ENCODE measurements around the gene AADAT.
"Not testable (repeated sequence)": the region's sequence is repeated elsewhere in the genome, so short reads cannot be mapped to it uniquely, and the experiment has no call there.

The AADAT gene

DNA sequence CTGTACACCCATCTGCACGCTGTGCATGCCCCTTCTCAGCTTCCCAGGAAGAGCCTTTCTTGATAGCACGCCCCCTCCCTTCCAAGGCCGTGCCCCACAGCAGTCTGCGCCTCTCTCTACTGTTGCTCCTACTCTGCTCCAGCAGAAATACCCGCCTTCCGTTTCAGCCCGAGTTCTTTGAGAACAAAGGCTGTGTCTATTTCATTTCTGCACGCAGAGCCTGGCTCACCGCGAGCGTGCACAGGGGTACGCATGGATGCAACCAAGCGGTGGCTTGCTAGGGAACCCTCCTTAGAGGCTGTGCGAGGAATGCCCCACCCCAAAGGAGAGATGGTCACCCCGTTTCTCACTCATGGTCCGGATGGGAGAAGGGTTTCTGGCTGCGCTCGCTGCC is 485 bp downstream of the AADAT start:
- DNase-seq, result peak; percentile 49

DNA sequence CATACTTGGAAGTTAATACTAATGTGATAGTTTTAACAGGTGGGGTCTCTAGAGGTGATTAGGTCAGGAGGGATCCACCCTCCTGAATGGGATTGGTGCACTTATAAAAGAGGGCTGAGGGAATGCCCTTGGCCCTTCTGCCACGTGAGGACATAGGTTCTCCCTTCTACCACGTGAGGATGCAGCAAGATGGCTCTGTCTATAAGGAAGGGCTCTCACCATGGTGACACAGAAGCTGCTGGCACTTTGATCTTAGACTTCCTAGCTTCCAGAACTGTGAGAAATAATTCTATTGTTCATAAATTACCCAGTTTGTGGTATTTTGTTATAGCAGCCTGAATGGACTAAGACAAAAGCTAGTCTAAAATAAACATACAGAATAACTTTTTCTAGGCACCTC is 1.0 kb downstream of the AADAT start:
- no peak for DNase-seq

DNA sequence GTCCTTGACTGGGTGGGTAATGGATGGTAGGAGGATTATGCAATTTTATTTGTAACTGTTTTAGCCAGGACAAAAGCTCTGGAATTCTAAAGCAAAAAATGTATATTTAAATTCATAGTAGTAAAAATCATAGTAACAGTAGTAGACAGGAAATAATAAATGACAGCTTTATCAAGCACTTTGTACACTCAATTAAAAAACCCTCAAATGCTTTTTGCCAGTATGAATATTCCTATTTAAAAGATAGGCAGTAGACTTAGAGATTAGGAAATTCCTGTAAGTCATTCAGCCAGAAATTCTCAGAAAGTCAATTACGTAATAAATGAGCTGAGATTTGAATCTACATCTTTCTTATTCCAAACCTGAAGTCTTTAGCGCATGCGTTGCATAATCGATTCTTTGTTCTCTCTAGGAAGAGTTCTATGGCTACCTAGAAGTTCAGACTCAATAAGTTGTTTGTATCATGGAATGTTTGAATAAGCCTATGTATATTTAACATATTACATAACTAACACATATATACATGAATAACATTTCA is 2.5 kb downstream of the AADAT start:
- no peak for DNase-seq

DNA sequence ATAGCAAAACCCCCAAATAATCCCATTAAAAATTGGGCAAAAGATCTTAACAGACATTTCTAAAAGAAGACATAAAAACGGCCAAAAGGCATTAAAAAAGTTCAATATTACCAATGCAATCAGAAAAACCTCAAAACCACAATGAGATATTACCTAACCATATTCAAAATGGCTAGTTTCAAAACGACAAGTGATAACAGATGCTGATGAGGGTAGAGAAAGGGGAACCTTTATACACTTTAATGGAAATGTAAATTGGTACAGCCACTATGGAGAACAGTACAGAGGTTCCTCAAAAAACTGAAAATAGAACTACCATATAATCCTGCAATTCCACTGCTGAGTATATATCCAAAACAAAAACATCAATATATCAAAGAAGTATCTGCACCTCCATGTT is 6.2 kb downstream of the AADAT start:
- no peak for DNase-seq

DNA sequence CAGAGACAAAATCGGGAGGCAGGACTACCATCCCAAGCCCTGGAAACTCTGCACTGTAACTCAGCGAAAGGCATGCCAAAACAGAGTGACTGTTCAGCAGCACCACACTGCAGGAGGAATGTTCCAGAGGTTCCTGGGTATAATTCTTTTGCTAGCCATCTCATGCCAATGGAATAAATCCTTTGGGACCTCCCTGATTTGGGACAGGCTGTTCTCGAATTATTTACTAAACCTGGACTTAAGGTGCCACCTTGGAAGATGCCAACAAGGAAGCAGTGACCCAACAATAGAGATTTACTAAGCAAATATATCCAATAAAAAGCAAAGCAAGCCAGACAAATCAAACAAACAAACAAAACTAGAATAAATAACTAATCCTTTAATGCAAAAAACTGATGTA is 9.3 kb downstream of the AADAT start:
- no peak for DNase-seq

DNA sequence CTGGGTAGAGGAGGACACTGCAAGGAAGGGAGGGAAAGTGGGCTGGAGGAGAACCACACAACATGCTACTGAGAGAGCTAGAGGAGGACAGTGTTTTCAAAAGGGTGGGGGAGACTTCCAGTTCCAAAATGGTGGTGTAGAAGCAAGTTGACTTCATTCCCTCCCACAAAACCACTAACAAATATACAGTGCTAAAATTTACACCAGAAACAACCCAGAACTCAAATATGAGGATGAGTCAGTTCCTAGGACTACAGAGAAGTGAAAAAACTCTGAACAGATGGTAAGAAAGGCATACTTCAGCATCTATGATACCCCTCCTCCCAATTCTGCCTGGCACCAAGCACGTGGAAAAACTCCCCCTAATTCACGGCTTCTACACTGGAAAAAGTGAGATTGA is 9.8 kb downstream of the AADAT start:
- no peak for DNase-seq

DNA sequence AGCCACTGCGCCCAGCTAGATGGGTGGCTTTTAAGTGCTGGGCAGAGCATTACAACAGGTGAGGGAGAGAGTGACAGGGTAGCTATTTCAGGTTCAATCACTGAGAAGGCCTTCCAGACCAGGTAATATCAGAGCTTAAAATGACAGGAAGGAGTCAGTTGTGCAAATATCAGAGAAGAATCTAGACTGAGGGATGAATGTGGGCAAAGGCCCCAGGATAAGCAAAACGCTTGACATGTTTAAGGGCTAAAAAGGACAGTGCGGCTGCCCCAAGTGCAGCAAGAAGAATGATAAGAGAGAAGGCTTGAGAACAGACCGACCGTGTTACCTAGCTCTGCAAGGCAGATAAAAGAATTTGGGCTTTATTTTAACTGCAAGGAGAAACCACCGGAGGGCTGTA is 18.6 kb downstream of the AADAT start:
- DNase-seq, result no peak

DNA sequence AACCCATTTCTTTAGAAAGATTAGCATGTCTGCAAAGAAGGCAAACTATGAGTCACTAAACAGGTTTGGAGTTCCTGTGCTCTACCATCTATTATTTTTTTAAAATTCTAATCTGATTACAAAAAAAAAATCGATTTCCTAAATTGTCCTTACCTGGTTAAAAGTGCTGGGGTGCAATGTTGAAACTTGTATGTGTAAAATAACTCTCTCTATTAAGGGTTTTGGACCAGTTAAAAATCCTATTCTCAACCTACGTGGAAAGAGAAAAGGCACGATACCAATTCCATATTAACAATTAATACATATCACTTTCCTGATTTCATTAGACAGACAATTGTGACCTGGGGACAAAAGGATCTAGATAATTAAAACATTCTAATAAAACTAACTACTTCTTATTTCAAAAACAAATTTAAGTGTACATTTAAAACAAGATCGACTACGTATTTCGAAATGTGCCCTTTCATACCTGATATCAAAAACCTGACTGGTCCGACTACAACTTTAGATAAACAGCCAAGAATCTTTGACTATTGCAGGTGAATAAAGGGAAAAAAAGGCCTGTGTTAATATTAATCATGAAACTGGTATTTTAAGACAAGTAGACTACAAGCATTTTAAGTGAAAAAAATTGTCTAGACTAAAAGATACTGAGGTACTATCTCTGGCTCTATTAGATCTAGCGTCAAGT is 21.2 kb downstream of the AADAT start:
- no peak for DNase-seq

DNA sequence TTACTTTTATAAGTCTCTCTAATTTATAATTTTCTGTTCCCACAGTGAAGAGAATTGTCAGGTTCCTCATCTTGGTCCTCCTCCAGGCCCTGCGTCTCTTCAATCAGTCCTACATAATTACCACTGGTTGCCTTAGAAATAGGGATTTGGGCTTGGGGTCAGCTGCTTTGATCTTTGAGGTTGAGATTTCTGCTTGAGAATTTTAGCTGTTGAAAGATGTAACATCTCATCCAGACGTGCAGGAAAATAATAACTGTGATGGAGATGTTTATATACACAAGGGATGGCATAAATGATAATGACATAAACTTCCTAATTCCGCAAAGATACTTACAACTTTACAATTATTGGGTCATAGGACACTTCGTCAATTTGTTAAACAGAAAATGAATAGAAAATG is 30.3 kb downstream of the AADAT start:
- DNase-seq, result no peak

DNA sequence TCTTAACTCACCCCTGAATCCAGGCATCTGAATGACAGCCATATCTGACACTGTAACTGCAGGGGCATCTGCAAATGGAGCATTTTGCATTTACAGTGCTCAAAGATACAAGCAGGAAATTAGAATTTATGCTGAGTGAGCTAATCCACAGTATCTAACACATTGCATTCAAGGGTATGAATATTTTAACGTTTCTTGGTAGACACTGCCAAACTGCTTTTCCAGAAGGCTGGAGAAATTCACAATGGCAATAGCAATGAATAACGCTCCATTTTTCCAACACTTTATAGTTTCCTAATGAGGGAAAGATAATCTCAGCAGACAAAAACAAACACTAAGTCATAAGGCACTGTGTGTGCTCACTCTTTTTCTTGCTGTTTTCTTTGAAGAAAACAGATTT is 30.9 kb downstream of the AADAT start:
- no peak for DNase-seq

DNA sequence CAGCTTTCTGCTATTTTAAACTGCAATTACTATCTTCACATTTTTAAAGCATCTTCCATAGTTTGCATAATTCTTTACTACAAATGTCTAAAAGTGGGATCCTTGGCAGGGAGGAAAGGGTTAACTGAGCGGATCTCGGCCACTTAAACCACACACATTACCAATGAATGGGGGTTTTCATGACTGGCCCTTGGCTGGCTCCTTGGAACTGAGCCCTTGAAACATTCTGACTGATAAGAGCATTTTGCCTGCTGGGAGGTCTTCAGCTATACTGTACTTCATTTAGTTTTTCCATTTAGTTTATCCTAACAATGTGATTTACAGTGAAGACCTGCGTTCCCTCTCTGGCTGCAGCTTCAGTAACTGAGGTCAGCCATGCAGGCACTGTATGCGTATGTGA is 31.9 kb downstream of the AADAT start:
- DNase-seq, result no peak

DNA sequence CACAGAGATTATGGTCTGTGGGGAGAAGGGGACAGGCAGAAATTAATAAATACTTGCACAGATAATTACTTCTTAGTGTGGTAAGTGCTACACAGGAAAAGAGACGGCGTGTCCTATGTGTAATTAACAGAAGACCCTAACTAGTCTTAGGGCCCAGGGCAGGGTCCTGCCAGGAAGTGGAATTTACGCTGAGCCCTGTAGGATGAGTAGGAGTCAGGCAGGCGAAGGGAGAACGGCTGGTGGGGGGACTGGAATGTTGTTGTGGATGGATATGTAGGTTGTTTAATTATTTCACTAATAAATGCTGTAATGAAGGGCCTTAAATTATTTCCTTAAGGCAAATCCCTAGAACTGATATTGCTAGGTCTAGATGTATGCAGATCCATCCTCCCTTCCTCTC is 36.8 kb downstream of the AADAT start:
- no peak for DNase-seq

DNA sequence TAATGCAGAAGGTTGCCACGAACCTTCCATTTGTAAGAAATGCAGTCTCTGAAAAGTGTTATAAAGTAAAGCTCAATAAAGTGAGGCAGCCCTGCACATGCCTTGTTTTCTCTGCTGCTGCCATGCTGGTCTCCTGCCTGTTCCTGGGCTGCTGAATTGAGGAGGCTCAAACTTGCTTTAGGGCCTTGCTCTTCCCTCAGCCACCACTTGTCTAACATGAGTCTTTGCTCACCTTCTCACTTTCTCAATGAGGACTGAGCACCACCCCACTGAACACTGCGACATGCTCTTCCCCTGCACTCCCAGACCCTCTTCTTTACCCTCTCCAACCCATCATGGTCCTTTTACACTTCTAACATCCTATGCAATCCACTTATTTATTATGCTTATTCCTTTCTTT is 38.4 kb downstream of the AADAT start:
- DNase-seq, result no peak

DNA sequence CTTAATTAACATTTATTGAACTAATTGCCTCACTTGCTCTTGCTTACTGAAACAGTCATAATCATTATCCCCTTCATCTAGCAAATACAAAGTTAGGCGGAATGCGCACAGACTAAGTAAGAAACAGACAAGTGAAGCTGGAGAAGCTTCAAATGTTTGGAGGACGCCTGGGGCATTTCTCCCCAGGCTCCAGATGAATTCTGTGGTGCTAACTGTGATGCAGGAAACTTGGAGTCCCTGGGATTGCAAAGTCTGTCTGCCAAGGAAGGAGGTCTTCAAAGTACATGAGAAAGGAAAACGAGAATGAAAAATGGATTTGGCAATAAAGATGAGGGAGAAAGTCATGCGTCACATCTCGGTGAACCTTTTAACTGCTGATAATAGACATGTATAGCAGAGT is 40.0 kb downstream of the AADAT start:
- DNase-seq, result no peak

DNA sequence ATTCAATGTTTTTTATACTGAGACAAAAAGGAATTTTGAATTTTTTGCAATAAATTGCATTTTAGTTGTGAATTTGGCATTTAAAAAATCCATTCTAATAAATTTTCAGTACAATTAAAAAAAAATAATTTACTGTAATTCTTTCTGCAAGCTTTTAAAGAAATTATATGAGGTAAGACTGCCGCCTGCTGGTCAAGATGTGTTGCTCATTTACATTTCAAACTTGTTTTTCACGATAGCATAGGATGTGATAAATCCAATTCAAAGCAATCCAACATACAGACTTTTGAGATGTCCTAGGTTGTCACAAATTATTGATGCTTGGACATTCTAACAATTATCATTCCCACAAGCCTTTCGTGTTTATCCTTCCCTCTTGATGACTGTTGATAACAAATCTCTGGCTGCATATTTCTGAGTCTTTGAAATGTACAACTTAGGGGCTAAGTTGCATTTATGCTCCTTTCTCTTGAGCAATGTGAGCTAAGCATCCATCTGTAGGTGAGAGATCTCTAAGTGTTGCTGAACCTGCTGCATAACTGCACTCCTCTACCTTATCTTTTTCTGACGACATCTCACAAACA is 41.9 kb downstream of the AADAT start:
- peak; percentile 61 for DNase-seq

DNA sequence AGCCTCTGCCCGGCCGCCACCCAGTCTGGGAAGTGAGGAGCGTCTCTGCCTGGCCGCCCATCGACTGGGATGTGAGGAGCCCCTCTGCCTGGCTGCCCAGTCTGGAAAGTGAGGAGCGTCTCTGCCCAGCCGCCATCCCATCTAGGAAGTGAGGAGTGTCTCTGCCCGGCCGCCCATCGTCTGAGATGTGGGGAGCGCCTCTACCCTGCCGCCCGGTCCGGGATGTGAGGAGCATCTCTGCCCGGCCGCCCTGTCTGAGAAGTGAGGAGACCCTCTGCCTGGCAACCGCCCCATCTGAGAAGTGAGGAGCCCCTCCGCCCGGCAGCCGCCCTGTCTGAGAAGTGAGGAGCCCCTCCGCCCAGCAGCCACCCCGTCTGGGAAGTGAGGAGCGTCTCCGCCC is 43.6 kb downstream of the AADAT start:
- not testable (repeated sequence) for DNase-seq

DNA sequence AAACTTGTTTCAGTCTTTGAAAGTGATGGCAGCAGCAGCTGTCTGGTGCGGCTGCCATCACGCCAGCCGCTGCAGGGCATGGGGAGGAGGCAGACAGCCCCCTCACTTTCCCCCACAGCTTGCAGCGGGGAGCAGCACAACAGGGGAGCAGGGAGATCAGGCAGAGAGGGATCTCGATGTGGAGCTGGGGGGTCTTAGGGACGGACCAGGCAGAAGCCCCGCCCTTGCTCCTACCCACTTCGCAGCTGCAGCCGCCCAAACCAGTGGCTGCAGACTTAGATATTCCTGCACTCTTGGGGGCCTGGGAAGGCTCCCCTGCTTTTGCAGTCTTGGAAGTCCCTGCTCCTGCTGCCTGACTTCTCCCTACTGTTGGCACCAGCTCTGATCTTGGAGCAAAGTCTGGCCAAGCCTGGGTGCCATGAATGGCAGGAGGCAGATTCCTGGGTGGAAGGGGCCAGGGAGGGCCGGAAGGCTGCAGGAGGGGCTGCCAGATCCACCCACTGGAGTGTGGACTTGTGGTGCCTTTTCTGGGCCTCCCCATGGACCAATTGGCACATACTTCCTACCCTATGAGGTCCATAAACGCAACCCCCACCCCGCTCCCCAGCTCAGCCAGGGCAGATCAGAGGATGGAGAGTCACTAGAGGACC is 49.6 kb downstream of the AADAT start:
- no peak for DNase-seq

DNA sequence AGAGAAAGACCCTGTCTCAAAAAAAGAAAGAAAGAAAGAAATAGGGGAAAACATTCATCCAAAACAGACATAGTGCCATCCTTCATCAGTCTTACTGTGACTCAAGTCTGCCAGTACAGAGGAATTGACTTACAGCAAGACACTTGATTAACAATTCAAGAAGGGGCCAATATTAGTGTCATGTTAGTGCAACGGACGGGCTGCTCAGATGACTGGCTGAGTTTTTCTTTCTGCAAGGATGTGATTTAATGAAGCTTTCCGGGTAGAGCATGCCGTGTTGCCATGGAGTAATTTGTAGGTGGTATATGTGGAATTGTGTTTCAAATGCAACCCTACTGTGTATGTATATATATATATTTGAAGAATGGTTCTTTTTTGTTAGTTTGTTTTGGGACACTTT is 51.0 kb downstream of the AADAT start:
- DNase-seq, result no peak

DNA sequence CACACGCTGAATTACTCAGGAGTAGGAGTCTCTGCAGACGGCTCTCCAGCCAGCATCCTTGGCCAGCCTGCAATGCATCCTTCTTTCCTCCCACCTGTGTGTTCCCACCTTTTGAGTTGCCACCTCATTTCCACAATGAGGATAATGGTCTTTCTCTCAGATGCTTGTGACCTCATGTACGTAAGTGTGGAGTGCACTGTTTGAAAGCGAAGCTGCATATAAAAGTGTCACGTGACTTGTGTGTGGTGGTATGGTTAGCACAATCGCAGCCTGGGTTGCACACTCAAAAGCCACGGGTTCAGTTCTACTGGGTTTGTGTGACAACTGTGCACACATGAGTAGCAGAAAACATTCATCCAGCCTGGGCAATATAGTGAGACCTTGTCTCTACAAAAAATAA is 51.5 kb downstream of the AADAT start:
- DNase-seq, result no peak

DNA sequence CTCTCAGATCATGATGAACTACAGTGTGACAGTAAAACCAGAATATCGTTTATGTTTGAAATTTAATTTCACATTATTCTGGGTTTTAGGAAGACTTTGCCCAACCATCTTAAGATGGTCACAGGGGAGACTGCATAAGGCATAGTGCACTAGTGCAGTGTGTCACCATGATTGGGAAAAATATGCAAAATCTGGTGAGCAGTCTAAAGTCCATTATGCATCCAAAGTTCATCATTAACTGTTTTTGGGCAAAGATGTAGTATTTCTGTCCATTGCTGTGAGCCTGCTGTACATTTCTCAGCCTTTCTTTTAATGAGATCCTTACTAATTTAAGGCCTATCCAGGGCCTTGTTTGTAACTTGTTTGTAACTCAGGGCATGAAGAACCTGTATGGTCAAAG is 52.3 kb downstream of the AADAT start:
- no peak for DNase-seq

DNA sequence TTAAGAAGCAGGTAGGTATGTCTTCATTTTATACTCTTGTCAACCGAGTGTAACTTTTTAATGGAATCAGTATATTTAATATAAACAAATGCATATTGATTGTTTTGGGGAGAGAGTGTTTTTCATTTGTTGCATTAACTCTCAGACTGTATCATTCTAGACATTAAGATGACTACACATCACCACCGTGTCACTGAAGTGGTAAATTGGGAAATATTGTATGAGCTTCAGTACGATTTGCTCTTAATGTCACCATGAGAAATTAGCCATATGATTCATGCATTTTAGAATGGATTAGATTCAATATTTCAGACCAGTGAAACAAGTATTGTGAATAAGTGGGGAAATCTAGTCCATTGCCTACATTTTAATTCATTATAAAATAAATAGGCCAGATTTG is 53.9 kb downstream of the AADAT start:
- no peak for DNase-seq

DNA sequence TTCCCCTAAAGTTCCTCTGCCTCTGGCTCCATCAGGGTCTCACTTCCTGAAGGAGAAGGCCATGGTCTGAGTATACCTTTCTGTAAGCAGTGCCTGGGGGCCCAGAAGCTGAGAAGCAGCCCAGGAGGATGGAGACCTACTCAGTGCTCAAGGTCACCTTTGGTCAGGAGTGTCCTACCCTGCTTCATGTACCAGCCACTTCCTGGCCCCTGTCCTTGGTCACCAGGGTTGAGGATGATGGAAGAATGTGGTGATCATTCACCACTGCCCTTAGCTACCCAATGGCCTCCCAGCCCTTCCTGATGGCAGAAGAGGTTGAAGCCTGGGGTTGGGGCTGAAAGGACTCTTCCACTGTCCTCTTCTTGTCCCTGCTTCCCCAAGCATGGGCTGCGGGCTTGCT is 54.5 kb downstream of the AADAT start:
- DNase-seq, result no peak

DNA sequence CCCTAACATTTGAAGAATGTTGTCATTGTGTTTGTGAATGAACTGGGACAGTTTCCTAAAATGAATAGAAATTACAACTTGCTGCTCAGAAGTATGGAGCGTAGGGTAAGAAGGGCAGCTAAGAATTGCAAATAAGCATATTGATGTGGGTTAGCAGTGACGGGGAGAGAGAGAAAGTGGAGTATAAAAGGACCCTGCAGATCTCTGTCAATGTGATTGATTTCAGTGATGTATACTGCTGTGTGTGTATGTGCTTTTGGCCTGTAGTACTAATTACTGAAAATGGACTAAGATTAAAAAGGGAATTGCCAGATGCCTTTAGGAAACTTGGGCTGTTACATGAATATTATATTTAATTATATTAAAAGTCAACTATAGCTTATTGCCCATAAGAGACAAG is 55.8 kb downstream of the AADAT start:
- no peak for DNase-seq

DNA sequence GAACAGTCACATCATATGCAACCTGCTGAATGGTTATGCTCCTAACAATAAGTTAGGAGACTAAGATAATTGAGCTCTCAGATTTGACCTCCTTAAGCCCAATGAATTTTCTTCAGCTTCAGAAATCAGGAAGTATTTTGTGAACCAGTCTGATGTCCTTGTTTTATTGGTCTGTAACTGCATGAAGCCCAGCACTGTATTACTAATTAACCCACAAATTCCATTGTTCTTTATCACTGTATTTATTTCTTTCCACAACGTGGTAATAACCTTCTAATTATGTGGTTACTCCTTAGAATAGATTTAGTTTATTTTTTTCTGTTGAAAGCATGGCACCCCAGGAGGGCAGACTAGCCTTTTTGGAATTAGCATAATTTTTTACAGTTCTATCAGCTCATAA is 59.6 kb downstream of the AADAT start:
- no peak for DNase-seq

All from amniotic stem cell (primary cell).